Thymus (tissue), 11 donors: ENCODE data around the gene RAB36. TPM values are rescaled to one million over a fixed set of nuclear protein-coding genes. Genes with fewer than 3 reads are reported as not detected.

Experiments
- DNase-seq, 9 donors: peaks; one replicate each; pipeline ENCODE4 v3.0.0-alpha.2; 2013; ENCODE audit warnings: low spot score in 9 of 9, low read depth in 6 of 9, missing footprints in 1 of 9
- H3K27ac ChIP-seq, 2 donors: one replicate each; pipeline ENCODE4 v1.5.1; 2013; ENCODE audit warnings: control low read depth in 1 of 2, low read depth in 1 of 2, low read length in 1 of 2, mild to moderate bottlenecking in 1 of 2, moderate library complexity in 1 of 2
- H3K27me3 ChIP-seq, 2 donors: one replicate each; pipeline ENCODE4 v1.5.1; 2013; ENCODE audit warnings: low read length in 1 of 2; ENCODE audit not compliant: control insufficient read depth in 2 of 2, insufficient read depth in 1 of 2
- H3K36me3 ChIP-seq, 2 donors: one replicate each; pipeline ENCODE4 v1.5.1; 2013; ENCODE audit warnings: low read length in 1 of 2, mild to moderate bottlenecking in 1 of 2, moderate library complexity in 1 of 2; ENCODE audit not compliant: control insufficient read depth in 2 of 2, insufficient read depth in 2 of 2
- H3K4me1 ChIP-seq, 2 donors: one replicate each; pipeline ENCODE4 v1.5.1; 2013; ENCODE audit warnings: low read length in 2 of 2; ENCODE audit not compliant: control insufficient read depth in 2 of 2, insufficient read depth in 2 of 2
- H3K4me3 ChIP-seq, 2 donors: one replicate each; pipeline ENCODE4 v1.5.1; 2013; ENCODE audit warnings: low read length in 2 of 2, control low read depth in 1 of 2, mild to moderate bottlenecking in 1 of 2
- H3K9me3 ChIP-seq, 2 donors: one replicate each; pipeline ENCODE4 v1.5.1; 2013; ENCODE audit warnings: low read length in 1 of 2, mild to moderate bottlenecking in 1 of 2; ENCODE audit not compliant: control insufficient read depth in 2 of 2, insufficient read depth in 1 of 2
- WGBS: extraction: QIAGEN DNeasy Blood & Tissue Kit; methylation state at CpG from one replicate; pipeline ENCODE4 v1.1.7; 2013; 5-methylcytosine and 5-hydroxymethylcytosine counted together
- polyA plus RNA-seq: library from polyadenylated mRNA; stranded (reverse); fragments of 200-250 nt; gene quantifications from one replicate; pipeline ENCODE4 v1.2.3, GENCODE V29; 2013
- total RNA-seq: library from RNA; stranded (reverse); fragments of 120-200 nt; gene quantifications from one replicate; pipeline ENCODE4 v1.2.4, GENCODE V29; 2013
- donor health status: healthy.

The RAB36 gene
- total and polyA plus RNA-seq, 2 donors, result 0.42 to 0.46 TPM

- H3K36me3 ChIP-seq, result no peaks in the 10 kb centered on the region
Observed at GRCh38 chr22:23113847-23114720, 31.2 kb upstream of the RAB36 start.

GRCh38 chr22:23114721-23115020 lies 30.6 kb upstream of the RAB36 start:
- no peak for DNase-seq
- no peak overlapping the region for H3K27ac ChIP-seq
- no peaks in the 10 kb centered on the region for H3K36me3 ChIP-seq
- WGBS, result 95% methylated on average over 2 of the region's 2 CpGs
- no peaks in the 10 kb centered on the region for H3K27me3 ChIP-seq
- H3K9me3 ChIP-seq, result peaks cover 0 to 3% of the 10 kb centered on the region in 2 donors
- peaks cover 4 to 14% of the 10 kb centered on the region in 2 donors for H3K4me1 ChIP-seq
- H3K4me3 ChIP-seq, result no peak overlapping the region

More at GRCh38 chr22:23113847-23114720, 31.2 kb upstream of the RAB36 start:
- peaks cover 0 to 9% of the 10 kb centered on the region in 2 donors for H3K4me1 ChIP-seq
- 96% methylated on average over 18 of the region's 18 CpGs for WGBS
- DNase-seq, result no peak
- H3K4me3 ChIP-seq, result no peak overlapping the region
- H3K27ac ChIP-seq, result no peak overlapping the region
- no peaks in the 10 kb centered on the region for H3K9me3 ChIP-seq
- no peaks in the 10 kb centered on the region for H3K27me3 ChIP-seq

GRCh38 chr22:23115369-23115768 lies 29.9 kb upstream of the RAB36 start:
- 98% methylated on average over 7 of the region's 7 CpGs for WGBS
- no peak for DNase-seq
- H3K27ac ChIP-seq, result no peak overlapping the region

GRCh38 chr22:23115825-23116494 lies 29.3 kb upstream of the RAB36 start:
- H3K4me1 ChIP-seq, result peaks cover 4 to 20% of the 10 kb centered on the region in 2 donors
- WGBS, result 82% methylated on average over 18 of the region's 18 CpGs
- H3K4me3 ChIP-seq, result no peak overlapping the region
- no peaks in the 10 kb centered on the region for H3K27me3 ChIP-seq
- peak in 1 of 9 donors; percentile 30 for DNase-seq
- no peaks in the 10 kb centered on the region for H3K36me3 ChIP-seq
- H3K9me3 ChIP-seq, result peaks cover 0 to 7% of the 10 kb centered on the region in 2 donors
- no peak overlapping the region for H3K27ac ChIP-seq

More at GRCh38 chr22:23115369-23115768, 29.9 kb upstream of the RAB36 start:
- Histone ChIP-seq H3K36me3 (no peaks in the 10 kb centered on the region), H3K4me3 (no peak overlapping the region), H3K9me3 (peaks cover 0 to 7% of the 10 kb centered on the region in 2 donors), H3K4me1 (peaks cover 4 to 20% of the 10 kb centered on the region in 2 donors), H3K27me3 (no peaks in the 10 kb centered on the region)

GRCh38 chr22:23116506-23117263 lies 28.6 kb upstream of the RAB36 start:
- peaks cover 4 to 20% of the 10 kb centered on the region in 2 donors for H3K4me1 ChIP-seq
- H3K9me3 ChIP-seq, result peaks cover 0 to 7% of the 10 kb centered on the region in 2 donors
- no peak overlapping the region for H3K27ac ChIP-seq
- no peak overlapping the region for H3K4me3 ChIP-seq
- no peaks in the 10 kb centered on the region for H3K36me3 ChIP-seq
- H3K27me3 ChIP-seq, result no peaks in the 10 kb centered on the region
- no peak for DNase-seq
- 95% methylated on average over 10 of the region's 10 CpGs for WGBS

GRCh38 chr22:23117275-23117674 lies 28.0 kb upstream of the RAB36 start:
- H3K27ac ChIP-seq, result no peak overlapping the region
- DNase-seq, result no peak
- H3K4me3 ChIP-seq, result no peak overlapping the region
- no peaks in the 10 kb centered on the region for H3K27me3 ChIP-seq
- H3K36me3 ChIP-seq, result no peaks in the 10 kb centered on the region
- WGBS, result 98% methylated on average over 10 of the region's 10 CpGs
- peaks cover 0 to 7% of the 10 kb centered on the region in 2 donors for H3K9me3 ChIP-seq
- peaks cover 4 to 17% of the 10 kb centered on the region in 2 donors for H3K4me1 ChIP-seq

- H3K4me1 ChIP-seq, result peaks cover 4 to 13% of the 10 kb centered on the region in 2 donors
- WGBS, result 96% methylated on average over 15 of the region's 15 CpGs
- H3K9me3 ChIP-seq, result peaks cover 0 to 7% of the 10 kb centered on the region in 2 donors
- H3K36me3 ChIP-seq, result no peaks in the 10 kb centered on the region
- no peak for DNase-seq
- H3K4me3 ChIP-seq, result no peak overlapping the region
- no peak overlapping the region for H3K27ac ChIP-seq
- H3K27me3 ChIP-seq, result no peaks in the 10 kb centered on the region
Observed at GRCh38 chr22:23117891-23118646, 27.2 kb upstream of the RAB36 start.

- no peak for DNase-seq
- no peaks in the 10 kb centered on the region for H3K27me3 ChIP-seq
- no peak overlapping the region for H3K4me3 ChIP-seq
- H3K36me3 ChIP-seq, result no peaks in the 10 kb centered on the region
- H3K27ac ChIP-seq, result no peak overlapping the region
- peaks cover 4 to 11% of the 10 kb centered on the region in 2 donors for H3K4me1 ChIP-seq
- 97% methylated on average over 7 of the region's 7 CpGs for WGBS
- peaks cover 0 to 7% of the 10 kb centered on the region in 2 donors for H3K9me3 ChIP-seq
Observed at GRCh38 chr22:23118647-23119493, 26.4 kb upstream of the RAB36 start.
